Measurements from ENCODE around the gene SLC25A33. TPM values are rescaled to one million over a fixed set of nuclear protein-coding genes. Genes with fewer than 3 reads are reported as not detected.

The SLC25A33 gene
- total RNA-seq, 1 experiment from 2014 or later, result 11.8 TPM

- Histone ChIP-seq H3K9me2 (replicated peaks; ENCODE audit: low read length) (no peaks in the 10 kb centered on the region), H4K20me1 (ENCODE audit: low read length) (no peaks in the 10 kb centered on the region), H3K27ac (ENCODE audit: low read length) (no peak overlapping the region), H3K79me2 (ENCODE audit: low read length) (no peaks in the 10 kb centered on the region), H3K36me3 (ENCODE audit: low read depth, low read length) (peaks cover 16% of the 10 kb centered on the region; the same call in 1 of the 2 replicates), H3K4me3 (ENCODE audit: low read length) (no peak overlapping the region), H2AFZ (ENCODE audit: low read length) (no peak overlapping the region), H3K27me3 (ENCODE audit: low read length) (no peaks in the 10 kb centered on the region), H3F3A (ENCODE audit: low read length, unreplicated experiment) (no peaks in the 10 kb centered on the region), H3K9me3 (ENCODE audit: low read length) (no peaks in the 10 kb centered on the region), H3K9ac (ENCODE audit: low read length) (no peak overlapping the region), H3K4me2 (ENCODE audit: low read length) (no peak overlapping the region), H3K4me1 (ENCODE audit: insufficient read depth, low read length) (no peaks in the 10 kb centered on the region)
- CTCF ChIA-PET, result no interaction called here
- ATAC-seq (no peak), DNase-seq (no peak)
- intact Hi-C loops (cut with micrococcal nuclease), result no loop called here
- no TSS peak for BruUV-seq (replicated peaks)
- POLR2A ChIA-PET (ENCODE audit: unreplicated experiment), result no interaction called here
- no peak for TF ChIP-seq EZH2phosphoT487 (IDR thresholded peaks at IDR 0.05; ENCODE audit: borderline replicate concordance, low read length)
- no peak for TF ChIP-seq EZH2 (IDR thresholded peaks at IDR 0.05; ENCODE audit: low read length, unreplicated experiment)
- TF ChIP-seq CTCF (conservative IDR thresholded peaks at IDR 0.05; ENCODE audit: low read depth, low read length), result no peak
Observed at GRCh38 chr1:9603766-9604753, 64.8 kb downstream of the SLC25A33 start.

DNA sequence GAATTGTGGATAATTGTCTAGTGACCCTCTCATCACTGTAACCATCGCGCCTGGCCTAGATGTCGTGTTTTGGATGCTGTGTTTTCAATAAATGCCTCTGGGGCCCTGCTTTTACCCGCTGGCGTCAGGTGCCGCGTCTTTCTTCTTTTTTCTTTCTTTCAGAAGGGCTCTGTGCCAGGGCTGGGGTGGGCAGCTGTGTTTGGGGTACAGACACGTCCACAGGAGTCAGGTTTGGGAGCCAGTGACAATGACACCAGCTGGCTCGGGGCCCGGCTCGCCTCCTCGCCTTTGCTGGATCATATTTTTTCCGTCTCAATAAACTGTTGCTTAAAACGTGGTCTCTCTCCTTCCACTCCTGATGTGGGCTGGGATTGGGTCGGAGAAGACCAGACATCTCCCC, 65.6 kb downstream of the SLC25A33 start:
- Histone ChIP-seq H3K9me2 (replicated peaks; ENCODE audit: low read length) (no peaks in the 10 kb centered on the region), H3F3A (ENCODE audit: low read length, unreplicated experiment) (no peaks in the 10 kb centered on the region), H3K9me3 (ENCODE audit: low read length) (no peaks in the 10 kb centered on the region), H3K27me3 (ENCODE audit: low read length) (no peaks in the 10 kb centered on the region), H3K36me3 (ENCODE audit: low read depth, low read length) (peaks cover 15% of the 10 kb centered on the region; the same call in 1 of the 2 replicates), H3K79me2 (ENCODE audit: low read length) (no peaks in the 10 kb centered on the region), H2AFZ (ENCODE audit: low read length) (no peak overlapping the region), H3K27ac (ENCODE audit: low read length) (no peak overlapping the region), H3K4me1 (ENCODE audit: insufficient read depth, low read length) (no peaks in the 10 kb centered on the region), H4K20me1 (ENCODE audit: low read length) (no peaks in the 10 kb centered on the region), H3K4me2 (ENCODE audit: low read length) (no peak overlapping the region), H3K4me3 (ENCODE audit: low read length) (no peak overlapping the region), H3K9ac (ENCODE audit: low read length) (no peak overlapping the region)
- TF ChIP-seq EZH2phosphoT487 (IDR thresholded peaks at IDR 0.05; ENCODE audit: borderline replicate concordance, low read length) (no peak), CTCF (conservative IDR thresholded peaks at IDR 0.05; ENCODE audit: low read depth, low read length) (no peak), EZH2 (IDR thresholded peaks at IDR 0.05; ENCODE audit: low read length, unreplicated experiment) (no peak)
- BruUV-seq (replicated peaks), result no TSS peak
- intact Hi-C loops (cut with micrococcal nuclease), result no loop called here
- ATAC-seq, result no peak
- DNase-seq, result no peak
- CTCF ChIA-PET, result no interaction called here
- POLR2A ChIA-PET (ENCODE audit: unreplicated experiment), result no interaction called here

DNA sequence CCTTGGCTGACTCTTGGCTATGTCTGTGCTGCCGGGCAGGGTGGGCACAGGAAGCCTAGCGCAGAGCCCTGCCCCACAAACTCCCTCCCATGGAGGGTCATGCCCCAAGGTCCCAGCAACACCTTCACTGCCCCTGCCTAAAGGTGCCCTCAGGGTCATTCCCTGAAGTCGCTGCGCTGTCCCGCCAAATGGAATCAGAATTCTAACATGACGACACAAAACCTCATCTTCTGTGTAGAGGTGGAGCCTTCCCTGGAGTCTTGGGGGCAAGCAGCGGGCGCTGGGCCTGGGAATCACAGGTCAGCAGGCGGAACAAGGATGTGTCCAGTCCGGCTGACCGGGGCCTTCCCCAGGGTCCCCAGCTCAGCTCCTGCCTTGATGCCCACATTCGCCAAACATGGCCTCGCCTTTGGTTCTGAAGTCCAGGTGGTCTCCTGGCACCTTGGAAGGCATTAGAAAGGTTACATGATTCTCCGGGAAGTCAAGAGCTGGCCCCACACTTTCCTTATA, 66.7 kb downstream of the SLC25A33 start:
- ChIA-PET POLR2A (ENCODE audit: unreplicated experiment) (no interaction called here), CTCF (no interaction called here)
- Histone ChIP-seq H3K4me3 (ENCODE audit: low read length) (no peak overlapping the region), H3K79me2 (ENCODE audit: low read length) (no peaks in the 10 kb centered on the region), H3K36me3 (ENCODE audit: low read depth, low read length) (peaks cover 8% of the 10 kb centered on the region; the same call in 1 of the 2 replicates), H3F3A (ENCODE audit: low read length, unreplicated experiment) (no peaks in the 10 kb centered on the region), H3K27ac (ENCODE audit: low read length) (no peak overlapping the region), H3K4me2 (ENCODE audit: low read length) (no peak overlapping the region), H4K20me1 (ENCODE audit: low read length) (no peaks in the 10 kb centered on the region), H3K9ac (ENCODE audit: low read length) (no peak overlapping the region), H3K9me3 (ENCODE audit: low read length) (no peaks in the 10 kb centered on the region), H3K27me3 (ENCODE audit: low read length) (no peaks in the 10 kb centered on the region), H3K9me2 (replicated peaks; ENCODE audit: low read length) (no peaks in the 10 kb centered on the region), H2AFZ (ENCODE audit: low read length) (no peak overlapping the region), H3K4me1 (ENCODE audit: insufficient read depth, low read length) (no peaks in the 10 kb centered on the region)
- intact Hi-C loops (cut with micrococcal nuclease), result no loop called here
- DNase-seq (no peak), ATAC-seq (no peak)
- BruUV-seq (replicated peaks), result no TSS peak
- no peak for TF ChIP-seq EZH2phosphoT487 (IDR thresholded peaks at IDR 0.05; ENCODE audit: borderline replicate concordance, low read length)
- no peak for TF ChIP-seq EZH2 (IDR thresholded peaks at IDR 0.05; ENCODE audit: low read length, unreplicated experiment)
- no peak for TF ChIP-seq CTCF (conservative IDR thresholded peaks at IDR 0.05; ENCODE audit: low read depth, low read length)

Measured in PC-3 (cell line).